ENCODE measurements around the gene ZFP69B.
A peak's percentile ranks its signal among the peaks of the same experiment; 100 is the strongest.

The ZFP69B gene

DNA sequence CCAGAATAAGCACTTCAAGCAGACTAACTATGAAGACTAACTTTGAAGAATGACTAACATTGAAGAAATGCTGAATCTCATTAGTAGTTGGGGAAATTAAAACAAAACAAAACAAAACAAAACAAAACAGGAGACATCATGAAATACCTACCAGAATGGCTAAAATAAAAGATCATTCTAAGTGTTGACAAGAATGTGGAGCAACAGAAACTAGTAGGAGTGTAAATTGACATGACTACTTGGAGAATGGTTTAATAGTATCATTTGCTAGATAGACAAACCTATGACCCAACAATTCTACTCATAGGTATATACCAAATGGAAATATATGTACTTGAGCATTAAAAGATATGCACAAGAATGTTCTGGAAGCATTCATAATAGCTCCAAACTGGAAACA lies 18.9 kb upstream of the ZFP69B start:
- no peak overlapping the region for H3K23ac ChIP-seq (ENCODE audit: low read length)
- H3K56ac ChIP-seq (ENCODE audit: low read length): no peak overlapping the region
- H3K4me1 ChIP-seq (ENCODE audit: control insufficient read depth, low read depth, low read length): no peaks in the 10 kb centered on the region
- H3K79me2 ChIP-seq (ENCODE audit: control insufficient read depth, insufficient read depth, low read length): no peaks in the 10 kb centered on the region
- no peak overlapping the region for H3K9ac ChIP-seq (ENCODE audit: low read length)
- no peak overlapping the region for H2BK5ac ChIP-seq (ENCODE audit: low read length)
- no peaks in the 10 kb centered on the region for H3K27me3 ChIP-seq (ENCODE audit: insufficient read depth, low read length, poor library complexity)
- H2AK5ac ChIP-seq (ENCODE audit: low read length): no peak overlapping the region
- no peak for DNase-seq
- no peak overlapping the region for H2BK120ac ChIP-seq (ENCODE audit: low read depth, low read length)
- H4K5ac ChIP-seq (ENCODE audit: low read length): no peak overlapping the region
- no peaks in the 10 kb centered on the region for H3K79me1 ChIP-seq (ENCODE audit: low read length)
- no peak overlapping the region for H3K18ac ChIP-seq (ENCODE audit: low read length)
- H3K4me3 ChIP-seq (ENCODE audit: low read length): no peak overlapping the region
- H3K4me2 ChIP-seq (ENCODE audit: low read length): no peak overlapping the region
- no peak overlapping the region for H2BK15ac ChIP-seq (replicated peaks; ENCODE audit: low read depth)
- H4K8ac ChIP-seq (ENCODE audit: low read depth, low read length): no peak overlapping the region
- H3K27ac ChIP-seq (ENCODE audit: low read depth, low read length): no peak overlapping the region
- H3K36me3 ChIP-seq (ENCODE audit: control insufficient read depth, insufficient read depth, low read length): no peaks in the 10 kb centered on the region
- H3K4ac ChIP-seq (ENCODE audit: low read depth, low read length): no peak overlapping the region

DNA sequence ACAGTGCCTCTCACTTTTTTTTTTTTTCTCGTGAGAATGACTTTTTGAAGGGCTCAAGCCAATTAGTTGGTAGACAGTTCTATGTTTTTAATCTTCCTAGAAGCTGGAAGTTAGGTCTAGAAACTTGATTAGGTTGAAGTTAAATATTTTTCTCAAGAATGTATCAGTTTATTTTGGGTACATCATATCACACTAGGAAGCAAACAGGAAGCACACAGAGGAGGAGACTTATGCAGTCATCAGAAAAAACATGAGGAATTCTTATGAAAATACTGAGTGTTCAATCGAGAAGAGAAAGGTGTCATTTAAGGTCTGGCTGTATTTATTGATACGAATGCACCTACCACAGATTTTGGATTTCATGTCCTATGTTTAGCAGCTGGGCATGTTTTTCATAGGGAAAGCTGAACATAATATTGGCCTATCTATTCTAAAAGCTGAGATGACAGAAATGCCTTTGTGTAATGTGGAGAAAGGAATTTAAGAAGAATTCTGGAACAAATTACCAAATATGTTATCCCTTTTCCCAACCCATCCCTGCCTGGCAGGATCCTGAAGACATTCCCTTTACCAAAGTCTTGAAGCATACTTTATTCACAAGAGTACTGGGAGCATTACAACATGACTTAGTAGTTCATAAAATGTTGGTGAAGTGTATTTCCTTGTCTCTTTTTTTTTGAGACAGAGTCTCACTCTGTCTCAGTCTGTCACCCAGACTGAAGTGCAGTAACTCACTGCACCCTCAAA lies 17.5 kb upstream of the ZFP69B start:
- Histone ChIP-seq H3K36me3 (ENCODE audit: control insufficient read depth, insufficient read depth, low read length) (no peaks in the 10 kb centered on the region), H4K8ac (ENCODE audit: low read depth, low read length) (no peak overlapping the region), H2BK5ac (ENCODE audit: low read length) (no peak overlapping the region), H3K27ac (ENCODE audit: low read depth, low read length) (no peak overlapping the region), H3K56ac (ENCODE audit: low read length) (no peak overlapping the region), H3K9ac (ENCODE audit: low read length) (no peak overlapping the region), H3K23ac (ENCODE audit: low read length) (no peak overlapping the region), H3K4ac (ENCODE audit: low read depth, low read length) (no peak overlapping the region), H3K4me1 (ENCODE audit: control insufficient read depth, low read depth, low read length) (no peaks in the 10 kb centered on the region), H3K79me2 (ENCODE audit: control insufficient read depth, insufficient read depth, low read length) (no peaks in the 10 kb centered on the region), H2AK5ac (ENCODE audit: low read length) (no peak overlapping the region), H3K18ac (ENCODE audit: low read length) (no peak overlapping the region), H3K27me3 (ENCODE audit: insufficient read depth, low read length, poor library complexity) (no peaks in the 10 kb centered on the region), H2BK120ac (ENCODE audit: low read depth, low read length) (no peak overlapping the region), H2BK15ac (replicated peaks; ENCODE audit: low read depth) (no peak overlapping the region), H3K4me2 (ENCODE audit: low read length) (no peak overlapping the region), H3K4me3 (ENCODE audit: low read length) (no peak overlapping the region), H4K5ac (ENCODE audit: low read length) (no peak overlapping the region), H3K79me1 (ENCODE audit: low read length) (no peaks in the 10 kb centered on the region)
- DNase-seq: no peak
- WGBS (ENCODE audit: extremely low coverage, insufficient coverage, low lambda C conversion rate): no CpG with 5 or more reads among the region's 3 CpGs

DNA sequence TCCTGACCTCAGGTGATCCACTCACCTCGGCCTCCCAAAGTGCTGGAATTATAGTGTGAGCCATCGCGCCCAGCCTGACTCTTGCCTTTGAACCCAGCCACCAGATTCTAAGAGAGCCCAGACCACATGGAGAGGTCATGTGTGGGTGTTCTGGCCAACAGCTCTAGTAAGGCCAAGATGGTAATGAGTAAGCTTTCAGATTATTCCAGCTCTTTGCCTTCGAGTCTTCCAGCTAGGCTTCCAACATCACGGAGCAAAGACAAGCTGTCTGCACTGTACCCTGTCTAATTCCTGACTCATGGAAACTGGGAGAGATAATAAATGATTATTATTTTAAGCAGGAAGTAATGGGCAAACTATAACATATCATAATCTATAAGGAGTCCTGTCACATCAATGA lies 14.8 kb upstream of the ZFP69B start:
- Histone ChIP-seq H3K56ac (ENCODE audit: low read length) (no peak overlapping the region), H2BK120ac (ENCODE audit: low read depth, low read length) (no peak overlapping the region), H3K4me3 (ENCODE audit: low read length) (no peak overlapping the region), H3K4ac (ENCODE audit: low read depth, low read length) (no peak overlapping the region), H3K27ac (ENCODE audit: low read depth, low read length) (no peak overlapping the region), H3K4me1 (ENCODE audit: control insufficient read depth, low read depth, low read length) (no peaks in the 10 kb centered on the region), H3K9ac (ENCODE audit: low read length) (no peak overlapping the region), H2BK5ac (ENCODE audit: low read length) (no peak overlapping the region), H2BK15ac (replicated peaks; ENCODE audit: low read depth) (no peak overlapping the region), H3K18ac (ENCODE audit: low read length) (no peak overlapping the region), H4K5ac (ENCODE audit: low read length) (no peak overlapping the region), H3K79me1 (ENCODE audit: low read length) (no peaks in the 10 kb centered on the region), H4K8ac (ENCODE audit: low read depth, low read length) (no peak overlapping the region), H3K4me2 (ENCODE audit: low read length) (no peak overlapping the region), H3K36me3 (ENCODE audit: control insufficient read depth, insufficient read depth, low read length) (no peaks in the 10 kb centered on the region), H3K79me2 (ENCODE audit: control insufficient read depth, insufficient read depth, low read length) (no peaks in the 10 kb centered on the region), H2AK5ac (ENCODE audit: low read length) (no peak overlapping the region), H3K23ac (ENCODE audit: low read length) (no peak overlapping the region), H3K27me3 (ENCODE audit: insufficient read depth, low read length, poor library complexity) (no peaks in the 10 kb centered on the region)
- DNase-seq: no peak
- WGBS (ENCODE audit: extremely low coverage, insufficient coverage, low lambda C conversion rate): no CpG with 5 or more reads among the region's 5 CpGs

DNA sequence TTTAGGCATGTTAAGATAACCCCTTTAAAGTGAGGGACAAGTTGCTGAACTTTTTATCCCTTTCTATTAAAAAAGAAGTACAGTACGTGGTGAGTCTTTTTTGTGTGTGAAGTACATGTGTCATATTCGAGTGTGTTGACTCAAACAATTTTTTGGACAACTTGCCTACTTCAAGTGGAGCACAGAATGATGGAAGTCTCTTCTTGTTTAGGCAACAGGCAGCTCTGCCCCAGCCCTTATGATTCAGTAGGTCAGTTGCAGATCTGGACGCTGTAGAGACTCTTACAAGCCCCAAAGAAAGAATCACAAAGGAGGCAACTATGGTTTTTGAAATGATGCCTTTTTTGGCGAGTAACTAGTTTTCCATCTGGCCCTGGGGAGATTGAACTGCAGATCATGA lies 14.4 kb upstream of the ZFP69B start:
- no peak overlapping the region for H3K18ac ChIP-seq (ENCODE audit: low read length)
- no peak overlapping the region for H2BK120ac ChIP-seq (ENCODE audit: low read depth, low read length)
- H3K4me2 ChIP-seq (ENCODE audit: low read length): no peak overlapping the region
- no peak overlapping the region for H2AK5ac ChIP-seq (ENCODE audit: low read length)
- H3K27ac ChIP-seq (ENCODE audit: low read depth, low read length): no peak overlapping the region
- H3K36me3 ChIP-seq (ENCODE audit: control insufficient read depth, insufficient read depth, low read length): no peaks in the 10 kb centered on the region
- no peak overlapping the region for H3K9ac ChIP-seq (ENCODE audit: low read length)
- no peaks in the 10 kb centered on the region for H3K27me3 ChIP-seq (ENCODE audit: insufficient read depth, low read length, poor library complexity)
- no peak overlapping the region for H2BK5ac ChIP-seq (ENCODE audit: low read length)
- H3K4me3 ChIP-seq (ENCODE audit: low read length): no peak overlapping the region
- no peaks in the 10 kb centered on the region for H3K79me1 ChIP-seq (ENCODE audit: low read length)
- no peak overlapping the region for H3K56ac ChIP-seq (ENCODE audit: low read length)
- H4K8ac ChIP-seq (ENCODE audit: low read depth, low read length): no peak overlapping the region
- H3K79me2 ChIP-seq (ENCODE audit: control insufficient read depth, insufficient read depth, low read length): no peaks in the 10 kb centered on the region
- H3K4me1 ChIP-seq (ENCODE audit: control insufficient read depth, low read depth, low read length): no peaks in the 10 kb centered on the region
- DNase-seq: no peak
- no CpG with 5 or more reads among the region's 4 CpGs for WGBS (ENCODE audit: extremely low coverage, insufficient coverage, low lambda C conversion rate)
- no peak overlapping the region for H3K23ac ChIP-seq (ENCODE audit: low read length)
- no peak overlapping the region for H4K5ac ChIP-seq (ENCODE audit: low read length)
- no peak overlapping the region for H2BK15ac ChIP-seq (replicated peaks; ENCODE audit: low read depth)
- no peak overlapping the region for H3K4ac ChIP-seq (ENCODE audit: low read depth, low read length)

DNA sequence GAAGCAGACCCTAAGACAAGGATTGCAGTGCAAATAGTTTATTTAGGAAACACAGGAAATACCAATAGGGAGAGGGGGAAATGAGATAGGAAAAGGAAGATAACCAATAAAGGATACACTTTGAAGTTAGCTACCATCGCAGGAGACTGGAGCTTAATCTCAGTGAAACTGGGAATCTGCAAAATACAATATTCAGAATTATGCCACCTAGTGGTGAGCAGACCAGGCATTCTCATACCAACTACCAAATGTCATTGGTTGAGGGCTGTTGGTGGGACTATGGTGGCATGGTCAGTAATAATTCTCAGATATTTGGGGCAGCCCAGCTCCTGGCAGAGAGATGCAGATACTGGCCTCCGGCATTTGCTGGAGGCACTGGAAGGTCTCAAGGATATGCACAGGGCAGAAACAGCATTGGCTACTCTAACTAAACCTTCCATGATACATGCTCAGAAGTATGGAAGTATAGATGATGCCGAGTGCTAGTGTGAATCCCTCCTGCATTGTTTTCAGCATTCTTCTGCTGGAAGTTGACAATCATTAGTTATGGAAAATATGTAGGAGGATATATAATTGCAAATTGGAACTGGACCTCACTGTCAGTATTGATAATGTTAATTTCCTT lies 11.8 kb upstream of the ZFP69B start:
- no peaks in the 10 kb centered on the region for H3K79me1 ChIP-seq (ENCODE audit: low read length)
- no peak overlapping the region for H3K23ac ChIP-seq (ENCODE audit: low read length)
- H3K4me1 ChIP-seq (ENCODE audit: control insufficient read depth, low read depth, low read length): no peaks in the 10 kb centered on the region
- H3K56ac ChIP-seq (ENCODE audit: low read length): no peak overlapping the region
- H3K4me3 ChIP-seq (ENCODE audit: low read length): no peak overlapping the region
- DNase-seq: peak; percentile 37
- H2AK5ac ChIP-seq (ENCODE audit: low read length): no peak overlapping the region
- no peak overlapping the region for H3K9ac ChIP-seq (ENCODE audit: low read length)
- H2BK120ac ChIP-seq (ENCODE audit: low read depth, low read length): no peak overlapping the region
- H2BK5ac ChIP-seq (ENCODE audit: low read length): no peak overlapping the region
- no peak overlapping the region for H3K18ac ChIP-seq (ENCODE audit: low read length)
- WGBS (ENCODE audit: extremely low coverage, insufficient coverage, low lambda C conversion rate): no CpG with 5 or more reads among the region's 3 CpGs
- no peak overlapping the region for H2BK15ac ChIP-seq (replicated peaks; ENCODE audit: low read depth)
- no peak overlapping the region for H4K8ac ChIP-seq (ENCODE audit: low read depth, low read length)
- H3K79me2 ChIP-seq (ENCODE audit: control insufficient read depth, insufficient read depth, low read length): no peaks in the 10 kb centered on the region
- H4K5ac ChIP-seq (ENCODE audit: low read length): no peak overlapping the region
- H3K27me3 ChIP-seq (ENCODE audit: insufficient read depth, low read length, poor library complexity): no peaks in the 10 kb centered on the region
- H3K4me2 ChIP-seq (ENCODE audit: low read length): no peak overlapping the region
- H3K4ac ChIP-seq (ENCODE audit: low read depth, low read length): no peak overlapping the region
- H3K36me3 ChIP-seq (ENCODE audit: control insufficient read depth, insufficient read depth, low read length): no peaks in the 10 kb centered on the region
- no peak overlapping the region for H3K27ac ChIP-seq (ENCODE audit: low read depth, low read length)

DNA sequence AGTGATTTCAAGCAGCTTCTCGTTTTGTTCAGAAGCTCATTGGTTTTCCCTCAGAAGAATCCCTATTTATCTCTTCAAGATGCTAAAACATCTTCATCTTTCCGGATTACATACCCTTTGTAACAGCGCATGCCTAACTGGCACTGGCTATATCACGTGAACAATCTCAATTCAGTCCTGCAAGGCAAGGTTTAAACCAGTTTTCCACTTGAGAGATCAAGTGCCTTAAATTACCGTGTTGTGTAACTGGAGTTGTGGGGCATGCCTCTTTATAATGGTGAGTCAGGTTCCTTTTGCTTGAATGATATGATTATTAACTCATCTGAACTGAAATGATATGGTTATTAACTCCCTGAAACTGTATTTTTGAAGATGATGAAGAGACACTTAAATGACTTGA lies 11.0 kb upstream of the ZFP69B start:
- H2AK5ac ChIP-seq (ENCODE audit: low read length): no peak overlapping the region
- H3K4me2 ChIP-seq (ENCODE audit: low read length): no peak overlapping the region
- no peak overlapping the region for H2BK5ac ChIP-seq (ENCODE audit: low read length)
- H3K27ac ChIP-seq (ENCODE audit: low read depth, low read length): no peak overlapping the region
- no peak overlapping the region for H3K4ac ChIP-seq (ENCODE audit: low read depth, low read length)
- H3K56ac ChIP-seq (ENCODE audit: low read length): no peak overlapping the region
- DNase-seq: no peak
- H3K9ac ChIP-seq (ENCODE audit: low read length): no peak overlapping the region
- no peak overlapping the region for H3K4me3 ChIP-seq (ENCODE audit: low read length)
- no peaks in the 10 kb centered on the region for H3K4me1 ChIP-seq (ENCODE audit: control insufficient read depth, low read depth, low read length)
- no peak overlapping the region for H2BK15ac ChIP-seq (replicated peaks; ENCODE audit: low read depth)
- no peak overlapping the region for H4K5ac ChIP-seq (ENCODE audit: low read length)
- H3K79me1 ChIP-seq (ENCODE audit: low read length): no peaks in the 10 kb centered on the region
- H2BK120ac ChIP-seq (ENCODE audit: low read depth, low read length): no peak overlapping the region
- H3K79me2 ChIP-seq (ENCODE audit: control insufficient read depth, insufficient read depth, low read length): no peaks in the 10 kb centered on the region
- WGBS (ENCODE audit: extremely low coverage, insufficient coverage, low lambda C conversion rate): no CpG with 5 or more reads among the region's 5 CpGs
- H3K36me3 ChIP-seq (ENCODE audit: control insufficient read depth, insufficient read depth, low read length): no peaks in the 10 kb centered on the region
- H3K18ac ChIP-seq (ENCODE audit: low read length): no peak overlapping the region
- H3K23ac ChIP-seq (ENCODE audit: low read length): no peak overlapping the region
- H3K27me3 ChIP-seq (ENCODE audit: insufficient read depth, low read length, poor library complexity): no peaks in the 10 kb centered on the region
- H4K8ac ChIP-seq (ENCODE audit: low read depth, low read length): no peak overlapping the region

Measured in mesendoderm (in vitro differentiated cells).